Endothelial cell of umbilical vein (primary cell): Measurements from ENCODE around the gene RECQL5.

ENCODE experiments used
- EZH2 ChIP-seq: IDR thresholded peaks from 2 replicates; pipeline ENCODE4 v1.6.1; 2012; ENCODE audit warnings: borderline replicate concordance, low read depth, mild to moderate bottlenecking, moderate library complexity, low read length, inconsistent platforms; ENCODE audit not compliant: severe bottlenecking
- FOS ChIP-seq: IDR thresholded peaks from 2 replicates; pipeline ENCODE4 v1.6.1; 2011; ENCODE audit warnings: mild to moderate bottlenecking, low read length, moderate library complexity, borderline replicate concordance; ENCODE audit not compliant: insufficient read depth
- JUN ChIP-seq: IDR thresholded peaks from 2 replicates; pipeline ENCODE4 v1.6.1; 2011; ENCODE audit warnings: borderline replicate concordance, low read depth; ENCODE audit not compliant: insufficient read length, insufficient read depth
- POLR2A ChIP-seq: IDR thresholded peaks from 2 replicates; pipeline ENCODE4 v1.6.1; 2012; ENCODE audit warnings: low read depth, mild to moderate bottlenecking, control low read depth, low read length
- POLR2AphosphoS5 ChIP-seq: IDR thresholded peaks from 2 replicates; pipeline ENCODE4 v1.6.1; 2012; ENCODE audit warnings: low read depth, mild to moderate bottlenecking, control low read depth, low read length, moderate library complexity; ENCODE audit not compliant: insufficient read depth
- TF ChIP-seq, protein P1 (sequence below), 2 donors: IDR thresholded peaks; 1 replicate in 1 of 2; 2 replicates in 1 of 2; pipeline ENCODE4 v1.5.1; 2011; ENCODE audit warnings: low read length in 2 of 2, mild to moderate bottlenecking in 2 of 2, moderate library complexity in 2 of 2, control low read depth in 1 of 2, inconsistent platforms in 1 of 2, low read depth in 1 of 2; ENCODE audit not compliant: insufficient read depth in 1 of 2; ENCODE audit errors: extremely low read depth in 1 of 2
- TF ChIP-seq, protein P2 (sequence below): IDR thresholded peaks from 2 replicates; pipeline ENCODE4 v1.6.1; 2011; ENCODE audit not compliant: insufficient read depth, insufficient read length

DNA sequence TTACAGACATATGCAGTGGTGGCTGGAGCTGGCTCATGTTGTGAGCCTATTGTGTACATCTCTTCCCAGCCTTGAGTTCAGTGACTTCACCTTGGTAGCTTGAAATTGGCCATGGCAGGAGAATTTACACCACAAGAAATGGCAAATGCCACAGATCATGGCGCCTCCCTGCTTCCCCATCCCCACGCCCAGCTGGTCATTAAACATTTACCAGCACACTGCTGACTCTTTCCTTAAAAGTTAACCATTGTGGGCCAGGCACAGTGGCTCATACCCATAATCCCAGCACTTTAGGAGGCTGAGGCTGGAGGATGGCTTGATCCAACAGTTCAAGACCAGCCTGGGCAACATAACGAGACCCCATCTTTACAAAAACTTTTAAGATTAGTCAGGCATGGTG is 31.7 kb upstream of the RECQL5 start:
- TF ChIP-seq EZH2 (no peak), POLR2A (no peak), FOS (no peak), POLR2AphosphoS5 (no peak), JUN (no peak)
- TF ChIP-seq, protein P1, sequence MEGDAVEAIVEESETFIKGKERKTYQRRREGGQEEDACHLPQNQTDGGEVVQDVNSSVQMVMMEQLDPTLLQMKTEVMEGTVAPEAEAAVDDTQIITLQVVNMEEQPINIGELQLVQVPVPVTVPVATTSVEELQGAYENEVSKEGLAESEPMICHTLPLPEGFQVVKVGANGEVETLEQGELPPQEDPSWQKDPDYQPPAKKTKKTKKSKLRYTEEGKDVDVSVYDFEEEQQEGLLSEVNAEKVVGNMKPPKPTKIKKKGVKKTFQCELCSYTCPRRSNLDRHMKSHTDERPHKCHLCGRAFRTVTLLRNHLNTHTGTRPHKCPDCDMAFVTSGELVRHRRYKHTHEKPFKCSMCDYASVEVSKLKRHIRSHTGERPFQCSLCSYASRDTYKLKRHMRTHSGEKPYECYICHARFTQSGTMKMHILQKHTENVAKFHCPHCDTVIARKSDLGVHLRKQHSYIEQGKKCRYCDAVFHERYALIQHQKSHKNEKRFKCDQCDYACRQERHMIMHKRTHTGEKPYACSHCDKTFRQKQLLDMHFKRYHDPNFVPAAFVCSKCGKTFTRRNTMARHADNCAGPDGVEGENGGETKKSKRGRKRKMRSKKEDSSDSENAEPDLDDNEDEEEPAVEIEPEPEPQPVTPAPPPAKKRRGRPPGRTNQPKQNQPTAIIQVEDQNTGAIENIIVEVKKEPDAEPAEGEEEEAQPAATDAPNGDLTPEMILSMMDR (IDR thresholded peaks at IDR 0.05; ENCODE audit: extremely low read depth in 1 of 2, insufficient read depth in 1 of 2, low read depth in 1 of 2, low read length in 2 of 2): no peak
- TF ChIP-seq, protein P2, sequence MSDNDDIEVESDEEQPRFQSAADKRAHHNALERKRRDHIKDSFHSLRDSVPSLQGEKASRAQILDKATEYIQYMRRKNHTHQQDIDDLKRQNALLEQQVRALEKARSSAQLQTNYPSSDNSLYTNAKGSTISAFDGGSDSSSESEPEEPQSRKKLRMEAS: no peak
